ENCODE data around the gene TRIM22. TPM values are rescaled to one million over a fixed set of nuclear protein-coding genes. Genes with fewer than 3 reads are reported as not detected.
"Not testable (repeated sequence)": the region's sequence is repeated elsewhere in the genome, so short reads cannot be mapped to it uniquely, and the experiment has no call there.

Gene TRIM22, protein sequence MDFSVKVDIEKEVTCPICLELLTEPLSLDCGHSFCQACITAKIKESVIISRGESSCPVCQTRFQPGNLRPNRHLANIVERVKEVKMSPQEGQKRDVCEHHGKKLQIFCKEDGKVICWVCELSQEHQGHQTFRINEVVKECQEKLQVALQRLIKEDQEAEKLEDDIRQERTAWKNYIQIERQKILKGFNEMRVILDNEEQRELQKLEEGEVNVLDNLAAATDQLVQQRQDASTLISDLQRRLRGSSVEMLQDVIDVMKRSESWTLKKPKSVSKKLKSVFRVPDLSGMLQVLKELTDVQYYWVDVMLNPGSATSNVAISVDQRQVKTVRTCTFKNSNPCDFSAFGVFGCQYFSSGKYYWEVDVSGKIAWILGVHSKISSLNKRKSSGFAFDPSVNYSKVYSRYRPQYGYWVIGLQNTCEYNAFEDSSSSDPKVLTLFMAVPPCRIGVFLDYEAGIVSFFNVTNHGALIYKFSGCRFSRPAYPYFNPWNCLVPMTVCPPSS
- total RNA-seq, result 22.4 TPM
- long read RNA-seq, transcript TRIM22-201 (8 exons, 2,989 nt), result major isoform, 8 of 9 reads
- long read RNA-seq, partial matches to known transcripts, result 0 of 9 reads
- long read RNA-seq, other reads (novel, unspliced or antisense), result 0 of 9 reads

DNA sequence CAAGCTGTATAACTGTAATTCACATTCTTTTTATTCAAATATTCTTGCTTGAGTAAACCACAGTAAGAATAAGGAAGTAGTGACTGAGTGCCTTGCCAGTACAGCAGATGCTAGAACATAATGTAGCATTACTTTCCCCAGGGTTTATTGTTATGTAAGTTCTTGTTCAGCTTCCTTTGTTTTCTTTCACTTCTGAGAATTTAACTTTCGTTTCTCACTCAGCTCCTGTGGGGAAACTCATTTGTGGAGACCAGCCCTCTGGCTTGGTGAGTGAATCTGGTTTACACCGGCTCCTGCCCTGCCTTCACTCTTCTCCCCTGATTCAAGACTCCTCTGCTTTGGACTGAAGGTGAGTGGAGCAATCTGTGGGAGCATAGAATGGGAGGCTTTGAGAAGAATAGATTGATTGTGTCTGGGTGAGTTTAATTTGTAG, at the start of gene TRIM22:
Gene TRIM22, plus strand, starts transcription at position 240 of the 433 bp plus-strand sequence. CDS start 6,443 bp downstream, outside the sequence.
- DNase-seq (ENCODE audit: missing footprints) (no peak), ATAC-seq (peak; percentile 76)
- intact Hi-C loops (cut with DNase I), result no loop called here

DNA sequence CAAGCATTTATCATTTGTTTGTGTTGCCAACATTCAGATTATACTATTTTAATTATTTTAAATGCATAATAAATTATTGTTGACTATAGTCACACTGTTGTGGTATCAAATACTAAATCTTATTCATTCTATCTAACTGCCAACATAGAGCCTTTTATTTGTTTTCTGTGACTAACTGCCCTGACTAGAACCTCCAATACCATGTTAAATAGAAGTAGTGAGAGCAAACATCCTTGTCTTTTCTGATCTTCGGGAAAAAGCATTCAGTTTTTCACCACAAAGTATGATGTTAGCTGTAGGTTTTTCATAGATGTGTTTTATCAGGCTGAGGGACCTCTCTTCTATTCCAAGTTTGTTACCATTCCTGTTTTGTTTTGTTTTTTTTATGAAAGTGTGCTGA, 49.6 kb upstream of the TRIM22 start:
- intact Hi-C loops (cut with DNase I), result no loop called here
- no peak for ATAC-seq
- no peak for DNase-seq (ENCODE audit: missing footprints)

DNA sequence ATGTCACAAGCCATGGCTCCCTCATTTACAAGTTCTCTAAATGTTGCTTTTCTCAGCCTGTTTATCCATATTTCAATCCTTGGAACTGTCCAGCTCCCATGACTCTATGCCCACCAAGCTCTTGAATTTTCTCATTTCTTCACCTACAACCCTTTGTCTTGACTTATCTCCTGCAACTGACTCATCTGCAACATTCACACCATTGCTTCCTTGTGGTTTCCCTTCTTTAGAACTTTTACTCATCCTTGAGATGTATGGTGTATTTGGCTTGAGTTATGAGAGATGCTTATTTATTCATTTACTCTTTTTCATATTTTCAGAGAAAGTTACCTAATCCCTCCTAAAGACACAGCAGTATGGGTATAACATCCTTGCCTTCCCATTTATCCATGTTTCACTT, 46.0 kb upstream of the TRIM22 start:
- DNase-seq (ENCODE audit: missing footprints) (no peak), ATAC-seq (no peak)
- intact Hi-C loops (cut with DNase I), result no loop called here

DNA sequence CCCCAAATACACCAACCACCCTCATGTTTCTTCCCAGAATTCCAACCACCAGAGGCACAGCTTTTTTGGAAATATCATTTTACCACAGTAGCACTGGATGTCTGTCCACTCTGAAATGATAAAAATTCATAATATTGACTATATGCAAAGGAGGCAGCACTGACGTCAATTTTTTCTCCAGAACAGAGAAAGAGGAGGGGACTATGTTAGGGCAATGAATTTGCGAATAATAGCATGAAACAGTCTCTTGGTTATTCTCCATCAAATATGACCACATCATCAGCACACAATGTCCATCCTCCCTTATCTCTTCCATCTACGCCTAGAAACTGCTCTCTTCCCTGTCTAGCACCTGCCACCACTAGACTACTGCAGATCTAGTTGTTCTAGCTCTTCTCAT, 43.5 kb upstream of the TRIM22 start:
- intact Hi-C loops (cut with DNase I), result no loop called here

DNA sequence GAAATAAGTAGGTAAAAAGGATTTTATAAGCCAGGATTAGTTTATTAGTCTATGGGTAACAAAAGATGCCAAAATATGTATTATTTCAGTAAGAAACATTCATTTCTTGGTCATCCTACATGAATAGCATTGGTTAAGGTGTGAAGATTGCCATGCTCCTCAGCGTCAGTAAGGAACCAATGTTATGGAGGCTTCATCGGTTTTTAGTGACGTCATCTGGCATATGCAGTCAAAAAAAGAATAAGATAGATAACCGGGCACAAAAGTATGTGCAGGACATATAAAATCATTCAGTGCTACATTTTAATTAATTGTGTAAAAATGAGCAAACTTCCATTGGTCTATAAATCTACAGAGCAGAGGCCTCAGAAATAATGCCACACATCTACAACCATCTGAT, 34.1 kb upstream of the TRIM22 start:
- no peak for ATAC-seq
- no peak for DNase-seq (ENCODE audit: missing footprints)
- intact Hi-C loops (cut with DNase I), result no loop called here

More for the DNA sequence above, 43.5 kb upstream of the TRIM22 start:
- no peak for DNase-seq (ENCODE audit: missing footprints)
- ATAC-seq, result no peak

DNA sequence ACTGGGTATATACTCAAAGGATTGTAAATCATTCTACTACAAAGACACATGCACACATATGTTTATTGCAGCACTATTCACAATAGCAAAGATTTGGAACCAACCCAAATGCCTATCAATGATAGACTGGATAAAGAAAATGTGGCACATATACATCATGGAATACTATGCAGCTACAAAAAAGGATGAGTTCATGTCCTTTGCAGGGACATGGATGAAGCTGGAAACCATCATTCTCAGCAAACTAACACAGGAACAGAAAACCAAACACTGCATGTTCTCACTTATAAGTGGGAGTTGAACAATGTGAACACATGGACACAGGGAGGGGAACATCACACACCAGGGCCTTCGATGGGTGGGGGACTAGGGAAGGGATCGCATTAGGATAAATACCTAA, 32.6 kb upstream of the TRIM22 start:
- intact Hi-C loops (cut with DNase I); ATAC-seq: not testable (repeated sequence)

DNA sequence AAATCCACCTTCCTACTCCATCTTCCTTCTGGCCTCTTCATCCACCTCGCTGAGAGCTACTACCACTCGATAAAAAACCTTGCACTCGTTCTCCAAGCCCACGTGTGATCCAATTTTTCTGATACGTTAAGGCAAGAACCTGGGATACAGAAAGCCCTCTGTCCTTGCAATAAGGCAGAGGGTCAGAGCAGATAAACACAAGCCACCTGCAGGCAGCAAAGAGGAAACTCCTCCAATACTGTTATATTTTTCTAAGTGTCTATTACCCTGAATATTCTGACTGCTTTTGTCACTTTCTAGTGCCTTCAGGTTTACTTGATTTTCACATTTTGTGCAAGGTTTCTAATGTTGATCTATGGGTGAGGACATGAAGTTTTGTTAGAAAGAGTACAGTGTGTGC, 31.3 kb upstream of the TRIM22 start:
- ATAC-seq, result no peak
- intact Hi-C loops (cut with DNase I), result no loop called here
- DNase-seq (ENCODE audit: missing footprints), result no peak

More for the DNA sequence above, 32.6 kb upstream of the TRIM22 start:
- not testable (repeated sequence) for DNase-seq (ENCODE audit: missing footprints)

DNA sequence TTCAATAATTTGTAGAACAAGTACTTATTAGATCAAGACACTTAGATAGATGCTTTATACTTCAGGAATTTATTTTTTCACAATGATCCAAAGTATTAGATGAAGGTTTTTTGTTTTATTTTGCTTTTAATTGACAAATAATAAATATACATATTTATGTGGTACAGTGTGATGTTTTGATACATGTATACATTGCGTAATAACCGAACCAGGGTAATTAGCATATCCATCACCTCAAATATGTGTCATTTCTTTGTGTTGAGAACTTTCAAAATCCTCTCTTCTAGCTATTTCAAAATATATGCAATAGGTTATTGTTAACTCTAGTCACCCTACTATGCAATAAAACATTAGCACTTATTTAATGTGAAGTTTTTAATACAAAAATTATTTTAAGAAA, 26.1 kb upstream of the TRIM22 start:
- intact Hi-C loops (cut with DNase I), result no loop called here
- DNase-seq (ENCODE audit: missing footprints) (no peak), ATAC-seq (no peak)

DNA sequence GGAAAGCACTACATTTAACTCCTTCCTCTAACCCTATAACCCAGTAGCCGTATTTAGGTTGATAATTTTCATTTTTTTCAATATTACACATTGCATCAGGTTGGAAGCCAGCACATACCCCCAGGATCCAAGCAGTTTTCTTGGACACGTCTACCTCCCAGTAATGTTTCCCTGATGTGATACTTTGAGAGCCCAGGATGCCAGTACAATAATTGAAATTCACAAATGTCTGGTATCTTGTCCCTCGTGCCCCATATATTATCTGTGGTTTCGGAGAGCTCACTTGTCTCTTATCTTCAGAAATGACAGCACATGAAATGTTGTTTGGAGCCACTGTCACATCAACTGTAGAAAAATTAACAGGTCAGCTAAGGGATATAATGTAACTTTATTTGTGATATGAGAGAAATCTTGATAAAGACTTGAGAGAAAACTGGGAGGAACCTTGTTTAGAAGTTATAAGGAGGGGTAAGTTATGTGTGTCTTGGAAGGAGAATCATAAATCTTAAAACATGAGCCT, 24.5 kb upstream of the TRIM22 start:
- ATAC-seq (no peak), DNase-seq (ENCODE audit: missing footprints) (no peak)
- intact Hi-C loops (cut with DNase I), result no loop called here

DNA sequence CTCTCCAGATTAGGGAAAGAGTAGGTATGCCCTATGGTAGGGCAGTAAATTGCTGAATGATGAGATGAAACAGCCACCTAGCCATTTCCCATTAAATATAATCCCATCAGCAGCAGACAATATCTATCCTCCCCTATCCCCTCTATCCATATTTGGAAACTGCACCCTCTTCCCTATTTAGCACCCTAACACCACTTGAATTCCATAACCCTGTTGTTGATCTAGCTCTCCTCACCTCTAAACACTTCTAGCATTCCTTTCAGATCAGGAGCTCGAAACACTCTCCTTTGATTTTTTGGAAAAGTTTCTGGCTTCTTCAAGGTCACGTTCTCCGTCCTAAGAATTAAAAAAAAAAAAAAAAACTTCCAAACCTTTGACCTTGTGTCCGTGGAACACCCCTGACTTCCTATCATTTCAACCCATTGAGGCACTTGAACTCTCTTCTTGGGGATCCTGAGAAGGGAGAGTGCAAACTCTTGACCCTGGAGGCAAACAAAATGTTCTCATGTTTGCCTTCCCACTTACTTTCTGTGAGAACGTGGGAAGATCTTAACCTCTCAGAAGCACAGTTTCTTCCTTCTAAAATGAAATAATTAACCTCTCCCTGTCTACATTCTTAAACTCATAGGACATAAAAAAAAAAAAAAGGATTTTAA, 23.7 kb upstream of the TRIM22 start:
- intact Hi-C loops (cut with DNase I), result no loop called here
- ATAC-seq, result no peak
- no peak for DNase-seq (ENCODE audit: missing footprints)

DNA sequence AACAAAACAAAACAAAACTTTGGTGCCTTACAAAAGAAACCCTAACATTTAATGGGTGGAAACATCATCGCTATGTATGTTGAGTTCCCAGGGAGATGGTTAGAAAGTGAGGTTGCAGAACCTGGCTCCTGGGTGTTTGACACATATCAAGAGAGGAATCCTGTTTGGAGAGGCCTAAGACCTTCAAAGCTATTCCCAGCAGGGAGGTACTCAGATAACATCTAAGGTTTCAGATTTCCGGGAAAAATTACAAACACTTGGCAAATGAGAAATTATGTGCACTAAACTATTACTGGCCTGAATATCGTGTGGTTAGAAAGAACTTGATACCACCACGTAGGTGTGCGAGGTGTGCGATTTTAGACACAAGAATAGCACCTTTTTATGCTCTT, 23.2 kb upstream of the TRIM22 start:
- no peak for ATAC-seq
- intact Hi-C loops (cut with DNase I), result no loop called here
- DNase-seq (ENCODE audit: missing footprints), result no peak

DNA sequence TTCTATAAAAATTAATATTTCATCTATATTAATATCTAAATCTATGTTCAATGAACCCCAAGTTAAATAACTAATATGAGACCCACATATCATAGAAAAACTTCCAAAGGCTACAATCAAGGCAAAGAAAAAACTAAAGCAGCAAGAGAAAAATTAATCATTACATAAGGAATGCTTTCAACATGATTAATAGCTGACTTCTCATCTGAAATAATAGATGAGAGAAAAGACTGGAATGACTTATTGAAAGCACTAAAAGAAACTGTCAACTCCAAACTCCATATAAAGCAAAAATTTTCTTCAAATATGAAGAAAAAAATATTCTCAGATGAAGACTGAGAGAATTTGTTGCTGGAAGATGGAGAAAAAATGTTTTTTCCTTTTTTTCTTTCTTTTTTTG, 17.8 kb upstream of the TRIM22 start:
- ATAC-seq, result no peak
- intact Hi-C loops (cut with DNase I), result no loop called here
- DNase-seq (ENCODE audit: missing footprints), result no peak

DNA sequence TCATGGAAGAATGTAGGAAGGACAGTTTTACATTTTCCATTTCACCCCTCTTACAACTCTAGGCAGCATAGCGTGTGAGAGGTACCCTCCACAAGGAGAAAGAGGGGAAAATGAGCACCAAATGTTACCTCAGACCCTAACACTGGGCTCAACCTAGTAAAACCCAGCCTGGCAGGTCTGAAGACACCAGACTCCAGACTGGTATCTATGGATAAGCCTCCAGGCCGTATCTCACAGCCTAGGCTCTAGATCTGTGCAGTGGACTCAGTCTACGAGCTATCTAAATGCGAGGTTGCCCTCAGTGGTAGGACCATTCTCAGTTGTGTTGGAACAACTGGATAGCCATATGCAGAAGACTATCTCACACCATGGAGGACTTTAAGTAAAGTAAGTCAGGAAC, 15.2 kb upstream of the TRIM22 start:
- intact Hi-C loops (cut with DNase I), result no loop called here
- DNase-seq (ENCODE audit: missing footprints) (no peak), ATAC-seq (no peak)

DNA sequence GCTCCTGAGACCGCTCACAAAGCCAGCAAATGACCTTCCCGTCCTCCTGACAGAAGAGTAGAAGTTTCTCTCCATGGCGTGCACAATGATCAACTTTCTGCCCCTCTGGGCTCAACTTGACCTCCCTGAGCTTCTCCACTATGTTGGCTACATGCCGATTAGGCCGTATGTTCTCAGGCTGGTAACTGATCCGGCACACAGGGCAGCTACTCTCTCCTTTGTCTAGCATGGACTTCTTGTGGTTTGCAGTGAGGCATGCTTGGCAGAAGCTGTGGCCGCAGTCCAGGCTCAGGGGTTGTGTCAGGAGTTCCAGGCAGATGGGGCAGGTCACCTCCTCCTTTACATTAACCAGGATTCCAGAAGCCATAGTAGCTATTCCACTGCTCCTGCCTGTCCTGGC, 9.8 kb upstream of the TRIM22 start:
- ATAC-seq (no peak), DNase-seq (ENCODE audit: missing footprints) (no peak)
- intact Hi-C loops (cut with DNase I), result no loop called here

DNA sequence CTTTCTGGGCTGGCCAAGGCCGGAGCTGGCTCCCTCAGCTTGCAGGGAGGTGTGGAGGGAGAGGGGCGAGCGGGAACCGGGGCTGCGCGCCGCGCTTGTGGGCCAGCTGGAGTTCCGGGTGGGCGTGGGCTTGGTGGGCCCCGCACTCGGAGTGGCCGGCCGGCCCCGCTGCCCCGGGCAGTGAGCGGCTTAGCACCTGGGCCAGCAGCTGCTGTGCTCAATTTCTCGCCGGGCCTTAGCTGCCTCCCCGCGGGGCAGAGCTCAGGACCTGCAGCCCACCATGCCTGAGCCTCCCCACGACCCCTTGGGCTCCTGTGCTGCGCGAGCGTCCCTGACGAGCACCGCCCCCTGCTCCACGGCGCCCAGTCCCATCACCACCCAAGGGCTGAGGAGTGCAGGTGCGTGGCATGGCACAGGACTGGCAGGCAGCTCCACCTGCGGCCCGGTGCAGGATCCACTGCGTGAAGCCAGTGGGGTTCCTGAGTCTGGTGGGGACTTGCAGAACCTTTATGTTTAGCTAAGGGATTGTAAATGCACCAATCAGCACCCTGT, 6.6 kb upstream of the TRIM22 start:
- DNase-seq (ENCODE audit: missing footprints); intact Hi-C loops (cut with DNase I); ATAC-seq: not testable (repeated sequence)

DNA sequence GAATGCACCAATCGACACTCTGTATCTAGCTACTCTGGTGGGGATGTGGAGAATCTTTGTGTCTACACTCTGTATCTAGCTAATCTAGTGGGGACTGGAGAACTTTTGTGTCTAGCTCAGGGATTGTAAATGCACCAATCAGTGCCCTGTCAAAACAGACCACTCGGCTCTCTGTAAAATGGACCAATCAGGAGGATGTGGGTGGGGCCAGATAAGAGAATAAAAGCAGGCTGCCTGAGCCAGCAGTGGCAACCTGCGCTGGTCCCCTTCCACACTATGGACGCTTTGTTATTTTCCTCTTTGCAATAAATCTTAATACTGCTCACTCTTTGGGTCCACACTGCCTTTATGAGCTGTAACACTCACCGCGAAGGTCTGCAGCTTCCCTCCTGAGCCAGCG, 6.0 kb upstream of the TRIM22 start:
- peak; percentile 57 for DNase-seq (ENCODE audit: missing footprints)
- not testable (repeated sequence) for ATAC-seq
- intact Hi-C loops (cut with DNase I), result loop anchor here (2.0 kb wide), 1 partner anchor 125 kb away; the partner anchor contains the start of gene OR52N2

DNA sequence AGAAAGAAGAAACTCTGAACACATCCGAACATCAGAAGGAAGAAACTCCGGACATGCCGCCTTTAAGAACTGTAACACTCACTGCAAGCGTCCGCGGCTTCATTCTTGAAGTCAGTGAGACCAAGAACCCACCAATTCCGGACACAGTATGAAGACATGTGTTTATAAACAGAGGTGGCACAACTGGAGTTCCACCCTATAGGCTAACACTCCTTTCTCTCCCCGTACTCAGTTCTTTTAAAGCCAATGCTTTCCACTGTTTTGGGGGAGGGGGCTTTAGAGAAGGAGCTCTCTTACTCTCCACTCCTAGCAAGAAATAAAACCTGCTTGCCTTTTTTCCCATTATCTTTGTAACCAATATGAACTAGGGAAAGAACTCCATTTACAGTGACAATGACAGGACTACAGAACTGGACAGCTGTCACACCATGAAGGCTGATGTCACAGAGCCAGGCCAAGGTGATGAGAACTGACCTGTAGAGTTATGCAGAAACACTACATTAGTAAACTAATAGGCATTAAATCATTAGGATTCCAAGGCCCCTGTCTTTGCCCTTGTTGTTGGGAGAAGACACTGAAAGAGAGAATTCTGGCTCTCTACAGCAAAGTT, 5.4 kb upstream of the TRIM22 start:
- intact Hi-C loops (cut with DNase I), result loop anchor here (2.0 kb wide), 1 partner anchor 125 kb away; the partner anchor contains the start of gene OR52N2
- DNase-seq (ENCODE audit: missing footprints) (no peak), ATAC-seq (no peak)

DNA sequence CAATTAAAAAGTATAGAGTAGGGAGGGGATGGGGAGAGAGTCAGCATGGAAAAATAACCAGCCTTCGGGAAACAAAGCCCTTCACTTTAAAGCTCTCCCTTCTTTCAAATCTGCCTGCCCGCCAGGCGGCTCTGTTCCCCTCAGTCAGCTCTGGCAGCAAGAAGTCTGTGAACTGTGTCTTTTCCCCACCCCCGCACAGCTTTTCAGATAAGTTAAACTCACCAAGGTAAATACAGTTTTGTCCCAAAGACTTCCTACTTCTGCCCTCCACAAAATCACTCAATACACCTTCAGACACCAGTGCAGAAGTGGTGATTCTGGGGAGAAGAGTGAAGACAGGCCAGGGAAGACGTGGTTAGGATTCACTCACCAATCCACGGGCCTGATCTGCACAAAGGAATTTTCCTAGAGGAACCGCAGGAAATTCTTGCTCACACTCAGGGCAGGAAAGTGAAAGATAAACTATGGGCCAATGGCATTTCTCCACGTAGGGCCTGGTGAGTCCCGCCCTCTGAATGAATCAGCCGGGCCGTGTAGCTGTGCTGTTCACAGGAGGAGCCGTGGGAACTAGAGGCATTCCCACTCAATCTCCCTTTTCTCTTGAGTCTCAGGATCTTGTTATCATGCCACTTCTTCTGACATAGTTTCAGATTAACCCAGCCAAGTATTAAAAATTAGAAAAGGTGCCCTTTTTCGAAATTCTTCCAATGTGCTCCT, 4.8 kb upstream of the TRIM22 start, which contains the start of gene TRIM5:
Gene TRIM5, minus strand, starts transcription at position 429 of the 717 bp plus-strand sequence. CDS start 4,897 bp downstream, outside the sequence.
- DNase-seq (ENCODE audit: missing footprints) (peak; percentile 91), ATAC-seq (peak; percentile 98)
- intact Hi-C loops (cut with DNase I), result loop anchor here (2.0 kb wide), 1 partner anchor 124 kb away; the partner anchor contains the start of gene OR52N2

All from Right ventricle myocardium inferior (tissue), 1 donor.